HFFc6 (cell line): ENCODE results near the gene EML1. TPM values are rescaled to one million over a fixed set of nuclear protein-coding genes. Genes with fewer than 3 reads are reported as not detected.

Experiments used
- DNase-seq: peaks from one replicate; pipeline ENCODE4 v3.0.0-alpha.2; 2018
- H3K27ac Mint-ChIP-seq: 2 replicates; pipeline ENCODE4 v1.8.0; 2020; ENCODE audit warnings: mild to moderate bottlenecking, mixed read lengths
- H3K27me3 Mint-ChIP-seq: 2 replicates; pipeline ENCODE4 v1.8.0; 2021; ENCODE audit warnings: mild to moderate bottlenecking, moderate library complexity, mixed read lengths; ENCODE audit not compliant: insufficient read depth
- H3K36me3 Mint-ChIP-seq: 2 replicates; pipeline ENCODE4 v1.8.0; 2021; ENCODE audit warnings: low read depth, mixed read lengths
- H3K4me1 Mint-ChIP-seq: 2 replicates; pipeline ENCODE4 v1.8.0; 2020; ENCODE audit warnings: low read depth, mixed read lengths
- H3K4me3 Mint-ChIP-seq: 2 replicates; pipeline ENCODE4 v1.8.0; 2020; ENCODE audit warnings: mild to moderate bottlenecking, moderate library complexity, mixed read lengths
- H3K9me3 Mint-ChIP-seq: 2 replicates; pipeline ENCODE4 v1.8.0; 2020; ENCODE audit warnings: mild to moderate bottlenecking, mixed read lengths
- total RNA-seq, 6 experiments: library from RNA; stranded (reverse); fragmentation: NEBNext Ultra II Directional; extraction: Animal tissue kit (Norgen Biotek cat#: 25700); gene quantifications; 2 replicates in 1 of 6; 3 replicates in 5 of 6; pipeline ENCODE4 v1.2.3, GENCODE V29; 2021
- TF ChIP-seq, protein P1 (sequence below): fragments of 200-600 bp; sonication (generic); IDR thresholded peaks from 2 replicates; pipeline ENCODE4 v1.5.0; 2021; ENCODE audit warnings: antibody characterized with exemption, mild to moderate bottlenecking

Gene EML1
- total RNA-seq, 6 experiments from 2014 or later, result 13.2 to 27.6 (median 22.2) TPM

DNA sequence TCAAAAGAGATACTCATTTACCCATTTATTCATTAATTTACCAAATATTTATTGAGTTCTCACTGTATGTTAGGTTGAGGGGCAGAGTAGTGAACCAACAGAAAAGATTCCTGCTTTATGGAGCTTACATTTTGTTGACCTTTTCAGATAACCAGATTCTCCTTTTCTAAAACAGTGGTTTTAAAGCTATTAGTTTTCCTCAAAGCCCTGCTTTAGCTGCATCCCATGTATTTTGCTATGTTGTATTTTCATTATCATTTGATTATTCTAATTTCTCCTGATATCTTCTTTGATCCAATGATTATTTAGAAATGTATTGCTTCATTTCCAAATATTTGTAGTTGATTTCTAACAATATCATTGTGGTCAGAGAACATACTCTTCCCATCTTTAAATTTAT is 53.6 kb downstream of the EML1 start:
- Mint-ChIP-seq H3K27ac (no peak overlapping the region), H3K9me3 (peaks cover 17% of the 10 kb centered on the region), H3K4me3 (no peak overlapping the region), H3K27me3 (no peaks in the 10 kb centered on the region), H3K36me3 (peaks cover 24% of the 10 kb centered on the region), H3K4me1 (no peaks in the 10 kb centered on the region)
- no peak for DNase-seq
- TF ChIP-seq, protein P1, sequence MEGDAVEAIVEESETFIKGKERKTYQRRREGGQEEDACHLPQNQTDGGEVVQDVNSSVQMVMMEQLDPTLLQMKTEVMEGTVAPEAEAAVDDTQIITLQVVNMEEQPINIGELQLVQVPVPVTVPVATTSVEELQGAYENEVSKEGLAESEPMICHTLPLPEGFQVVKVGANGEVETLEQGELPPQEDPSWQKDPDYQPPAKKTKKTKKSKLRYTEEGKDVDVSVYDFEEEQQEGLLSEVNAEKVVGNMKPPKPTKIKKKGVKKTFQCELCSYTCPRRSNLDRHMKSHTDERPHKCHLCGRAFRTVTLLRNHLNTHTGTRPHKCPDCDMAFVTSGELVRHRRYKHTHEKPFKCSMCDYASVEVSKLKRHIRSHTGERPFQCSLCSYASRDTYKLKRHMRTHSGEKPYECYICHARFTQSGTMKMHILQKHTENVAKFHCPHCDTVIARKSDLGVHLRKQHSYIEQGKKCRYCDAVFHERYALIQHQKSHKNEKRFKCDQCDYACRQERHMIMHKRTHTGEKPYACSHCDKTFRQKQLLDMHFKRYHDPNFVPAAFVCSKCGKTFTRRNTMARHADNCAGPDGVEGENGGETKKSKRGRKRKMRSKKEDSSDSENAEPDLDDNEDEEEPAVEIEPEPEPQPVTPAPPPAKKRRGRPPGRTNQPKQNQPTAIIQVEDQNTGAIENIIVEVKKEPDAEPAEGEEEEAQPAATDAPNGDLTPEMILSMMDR, result no peak

DNA sequence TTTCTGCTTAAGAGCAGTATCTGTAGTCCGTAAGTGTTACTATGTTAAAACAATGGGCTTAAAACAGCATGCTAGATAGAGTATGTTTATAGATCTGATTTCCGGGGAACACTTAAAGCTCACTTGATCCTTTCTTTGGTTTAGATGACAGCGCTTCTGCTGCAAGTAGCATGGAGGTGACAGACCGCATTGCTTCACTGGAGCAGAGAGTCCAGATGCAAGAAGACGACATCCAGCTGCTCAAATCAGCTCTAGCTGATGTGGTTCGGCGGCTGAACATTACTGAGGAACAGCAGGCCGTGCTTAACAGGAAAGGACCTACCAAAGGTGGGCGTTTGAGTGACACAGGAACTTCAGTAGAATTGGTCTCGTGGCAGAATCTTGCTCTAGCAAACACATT is 57.5 kb downstream of the EML1 start:
- Mint-ChIP-seq H3K4me1 (no peaks in the 10 kb centered on the region), H3K27me3 (no peaks in the 10 kb centered on the region), H3K36me3 (peaks cover 24% of the 10 kb centered on the region), H3K9me3 (peaks cover 17% of the 10 kb centered on the region), H3K4me3 (no peak overlapping the region), H3K27ac (no peak overlapping the region)
- DNase-seq, result no peak
- TF ChIP-seq, protein P1, result no peak

DNA sequence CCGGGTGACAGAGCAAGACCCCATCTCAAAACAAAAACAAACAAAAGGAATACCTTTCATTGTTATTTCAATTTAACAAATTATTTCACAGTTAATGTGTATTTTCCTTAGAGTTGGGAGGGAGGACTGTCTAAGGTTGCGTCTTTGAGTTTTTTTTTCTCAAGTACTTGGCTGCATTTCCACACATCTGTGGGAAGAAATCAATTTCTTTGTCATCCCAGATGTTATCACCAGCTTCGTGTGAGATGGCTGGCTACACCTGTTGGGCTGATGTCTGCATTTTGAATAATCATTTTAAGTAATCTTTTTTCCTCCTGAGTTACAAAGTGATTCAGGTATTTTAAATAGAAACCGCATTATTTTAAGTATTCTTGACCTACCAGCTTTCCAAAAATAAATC is 59.4 kb downstream of the EML1 start:
- Mint-ChIP-seq H3K9me3 (peaks cover 5% of the 10 kb centered on the region), H3K27me3 (no peaks in the 10 kb centered on the region), H3K4me3 (no peak overlapping the region), H3K36me3 (peaks cover 14% of the 10 kb centered on the region), H3K27ac (no peak overlapping the region), H3K4me1 (no peaks in the 10 kb centered on the region)
- no peak for DNase-seq
- TF ChIP-seq, protein P1, result no peak

DNA sequence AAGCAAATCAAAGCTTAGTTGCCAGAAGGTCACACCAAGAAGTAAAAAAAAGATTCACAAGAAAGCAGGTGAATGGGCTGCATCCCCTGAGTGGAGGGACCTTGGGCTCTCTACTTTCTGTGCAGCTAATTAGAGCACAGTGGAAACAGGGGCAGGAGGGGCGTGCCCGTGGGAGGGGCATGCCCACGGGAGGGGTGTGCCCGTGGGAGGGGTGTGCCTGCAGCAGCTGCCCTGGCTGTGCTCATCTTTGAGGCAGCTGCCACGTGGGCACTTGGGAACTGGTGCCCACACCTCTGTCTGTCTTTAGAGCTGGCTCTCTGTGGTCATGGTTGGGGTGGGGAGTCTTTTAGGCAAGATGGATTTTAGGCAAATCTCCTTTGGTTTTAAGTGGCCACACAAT is 60.0 kb downstream of the EML1 start:
- Mint-ChIP-seq H3K27ac (no peak overlapping the region), H3K36me3 (peaks cover 9% of the 10 kb centered on the region; the same call in 1 of the 2 replicates), H3K9me3 (no peaks in the 10 kb centered on the region), H3K4me1 (no peaks in the 10 kb centered on the region), H3K27me3 (no peaks in the 10 kb centered on the region), H3K4me3 (no peak overlapping the region)
- no peak for DNase-seq
- TF ChIP-seq, protein P1, result no peak

DNA sequence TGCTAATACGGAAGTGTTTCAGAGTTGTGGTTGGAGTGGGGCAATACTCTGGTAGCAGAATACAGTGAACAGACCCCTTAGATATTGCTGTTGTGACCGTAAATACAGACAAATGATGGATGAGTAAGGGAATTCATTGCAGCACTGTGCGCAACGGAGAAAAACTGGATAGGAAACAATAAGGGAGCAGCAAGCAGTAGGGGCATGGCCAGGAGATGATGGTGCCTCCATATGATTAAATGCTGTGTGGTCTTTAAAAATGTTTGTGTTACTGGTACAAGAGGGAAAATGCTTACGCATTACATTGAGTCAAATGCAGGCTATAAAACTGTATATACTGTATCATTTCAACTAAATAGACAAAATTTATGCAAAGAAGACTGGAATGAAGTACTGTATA is 61.6 kb downstream of the EML1 start:
- TF ChIP-seq, protein P1, result no peak
- Mint-ChIP-seq H3K9me3 (no peaks in the 10 kb centered on the region), H3K27ac (no peak overlapping the region), H3K4me1 (no peaks in the 10 kb centered on the region), H3K27me3 (no peaks in the 10 kb centered on the region), H3K4me3 (no peak overlapping the region), H3K36me3 (peaks cover 9% of the 10 kb centered on the region; the same call in 1 of the 2 replicates)
- DNase-seq, result no peak

DNA sequence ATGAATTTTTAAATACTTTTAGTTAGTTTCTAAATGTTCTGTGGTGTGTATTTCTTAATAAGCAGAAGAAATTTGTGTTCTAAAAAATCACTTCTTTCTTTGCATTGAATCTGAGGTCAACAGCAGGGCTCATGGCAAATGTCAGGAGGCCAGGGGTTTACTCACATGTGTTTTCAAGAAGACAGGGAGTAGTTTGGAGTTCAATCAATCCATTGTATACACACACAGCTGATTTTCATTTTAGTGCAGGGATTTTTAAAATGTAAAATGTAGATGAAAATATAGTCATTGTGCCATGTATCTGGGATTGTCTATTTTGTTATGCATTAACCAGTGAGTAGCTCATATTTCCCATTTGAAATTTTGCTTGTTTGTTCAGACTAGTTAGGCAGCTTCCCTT is 62.1 kb downstream of the EML1 start:
- Mint-ChIP-seq H3K27ac (no peak overlapping the region), H3K4me3 (no peak overlapping the region), H3K27me3 (no peaks in the 10 kb centered on the region), H3K36me3 (peaks cover 8% of the 10 kb centered on the region; the same call in 1 of the 2 replicates), H3K4me1 (no peaks in the 10 kb centered on the region), H3K9me3 (no peaks in the 10 kb centered on the region)
- TF ChIP-seq, protein P1, result no peak
- DNase-seq, result no peak
